Sigmoid colon (tissue), 7 donors: ENCODE measurements around the gene TJP1. TPM values are rescaled to one million over a fixed set of nuclear protein-coding genes. Genes with fewer than 3 reads are reported as not detected.

Experiments used
- DNase-seq: peaks from one replicate; pipeline ENCODE4 v3.0.0-alpha.2; 2019
- H3K27ac ChIP-seq, 4 donors: fragments of 200-600 bp; sonication (generic); one replicate each; pipeline ENCODE4 v1.5.1; 2016 to 2019; ENCODE audit warnings: mild to moderate bottlenecking in 1 of 4
- H3K27me3 ChIP-seq, 3 donors: fragments of 200-600 bp; sonication (generic); one replicate each; pipeline ENCODE4 v1.5.1; 2019; ENCODE audit warnings: mild to moderate bottlenecking in 1 of 3
- H3K36me3 ChIP-seq, 4 donors: fragments of 200-600 bp; sonication (generic); one replicate each; pipeline ENCODE4 v1.5.1; 2016 to 2019
- H3K4me1 ChIP-seq, 4 donors: fragments of 200-600 bp; sonication (generic); one replicate each; pipeline ENCODE4 v1.5.1; 2017 to 2019
- H3K4me3 ChIP-seq, 4 donors: fragments of 200-600 bp; sonication (generic); one replicate each; pipeline ENCODE4 v1.5.1; 2017 to 2019; ENCODE audit warnings: mild to moderate bottlenecking in 2 of 4, moderate library complexity in 1 of 4
- H3K9me3 ChIP-seq, 4 donors: fragments of 200-600 bp in 3 of 4; sonication (generic) in 3 of 4; one replicate each; pipeline versions ENCODE4 v1.5.1 to v1.6.1; 2013 to 2019
- EP300 ChIP-seq, 4 donors: sonication (generic); formaldehyde crosslinking; IDR thresholded peaks; one replicate each; pipeline ENCODE4 v1.6.1; 2017; ENCODE audit warnings: antibody characterized with exemption in 4 of 4
- POLR2A ChIP-seq, 2 donors: fragments of 450-650 bp; IDR thresholded peaks; one replicate each; pipeline ENCODE4 v1.6.1; 2016; ENCODE audit warnings: antibody characterized with exemption in 2 of 2, mild to moderate bottlenecking in 2 of 2, moderate library complexity in 2 of 2
- POLR2AphosphoS5 ChIP-seq, 4 donors: sonication (generic); formaldehyde crosslinking; IDR thresholded peaks; one replicate each; pipeline ENCODE4 v1.6.1; 2017; ENCODE audit warnings: antibody characterized with exemption in 4 of 4
- WGBS, 2 donors: extraction: QIAGEN DNeasy Blood & Tissue Kit; methylation state at CpG; one replicate each; pipeline ENCODE4 v1.1.7; 2013; 5-methylcytosine and 5-hydroxymethylcytosine counted together
- intact Hi-C: fragments of 100-400 bp; cut with DNase I; formaldehyde crosslinking; loops from one replicate; pipeline ENCODE4 v1.15.1; 2023
- polyA plus RNA-seq, 3 donors: library from polyadenylated mRNA; stranded (reverse); fragments of 200-250 nt; gene quantifications; one replicate each; pipeline ENCODE4 v1.2.3, GENCODE V29; 2013
- total RNA-seq, 4 donors: library from RNA; depleted of rRNA; stranded (reverse); fragments of >200 nt; gene quantifications; one replicate each; pipeline ENCODE4 v1.1.0, GENCODE V29; 2016
- TF ChIP-seq, protein P1 (sequence below), 4 experiments: fragments of 450-650 bp in 3 of 4; fragments of 200-600 bp in 1 of 4; IDR thresholded peaks; one replicate each; pipeline ENCODE4 v1.5.1; 2016 to 2019; ENCODE audit warnings: antibody characterized with exemption in 4 of 4, mild to moderate bottlenecking in 3 of 4, moderate library complexity in 2 of 4
- donor health status: healthy with polysubstance abuse.
- donor health status: Bipolar disorder and iron deficiency.
- donor health status: healthy.

TJP1 gene
- total RNA-seq (100 to 1,000 TPM in 2 of 4 donors, 10 to 100 TPM in 2; 92.0 to 134 (median 107) TPM), polyA plus RNA-seq (10 to 100 TPM; 21.3 to 33.0 (median 28.0) TPM)

DNA sequence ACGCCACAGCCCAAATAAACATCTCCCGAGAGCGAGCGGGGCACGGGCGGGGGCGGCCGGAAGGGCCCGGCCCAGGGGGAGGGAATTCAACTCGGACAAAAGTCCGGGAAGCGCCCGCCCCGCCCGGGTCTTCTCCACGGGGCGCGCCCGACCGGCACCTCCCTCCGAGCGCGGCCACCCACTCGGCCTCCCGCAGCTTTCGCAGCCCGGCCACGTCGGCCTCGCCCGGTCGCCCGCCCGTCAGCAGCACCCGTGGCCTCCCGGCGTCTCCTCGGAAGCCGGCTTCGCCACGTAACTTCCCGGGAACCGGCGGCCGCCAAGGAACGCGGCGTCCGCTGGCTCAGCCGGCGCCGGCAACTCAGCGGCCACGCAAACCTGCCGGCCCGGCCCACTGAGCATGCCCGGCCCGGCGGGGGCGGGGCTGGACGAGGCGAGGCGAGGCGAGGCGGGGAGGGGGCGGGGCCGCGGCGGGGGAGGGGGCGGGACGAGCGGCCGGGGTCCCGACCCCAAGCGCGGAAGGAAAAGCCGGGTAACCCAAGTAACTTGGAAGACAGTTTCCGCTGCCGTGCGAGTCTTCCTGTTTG lies at the start of gene TJP1:
TSS of gene TJP1 (minus strand) at position 369 of the 584 bp plus-strand sequence. CDS start 440 bp downstream, outside the sequence.
- peak within 1 kb of the TSS; percentile 97 to 99 (median 98) for H3K27ac ChIP-seq
- intact Hi-C loops = loop anchor here (5.0 kb wide), 2 partner anchors 85 to 105 kb away; no protein-coding TSS in a partner anchor

DNA sequence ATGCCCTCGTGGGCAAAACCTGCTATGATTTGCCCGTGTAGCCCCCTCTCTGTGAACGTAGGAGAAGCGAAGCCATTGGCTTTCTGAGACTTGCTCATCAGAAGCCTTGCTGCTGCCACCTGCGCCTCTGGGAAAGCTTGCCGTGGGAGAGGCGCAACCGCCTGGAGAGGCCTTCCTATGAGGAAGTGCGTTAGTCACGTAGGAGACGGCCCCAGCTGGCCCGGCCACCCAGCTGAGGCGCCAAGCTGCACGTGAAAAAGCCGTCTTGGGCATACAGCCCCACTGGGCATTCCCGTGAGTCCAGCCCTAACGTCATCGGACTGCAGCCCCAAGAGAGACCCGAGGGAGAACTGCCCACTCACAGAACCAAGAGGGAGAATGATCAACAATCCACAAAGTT lies 49.1 kb upstream of the TJP1 start:
- H3K27me3 ChIP-seq = no peaks in the 10 kb centered on the region
- intact Hi-C loops = no loop called here
- peak overlapping the region; percentile 43 to 55 (median 44) for H3K27ac ChIP-seq
- no peak overlapping the region for H3K4me3 ChIP-seq
- no peaks in the 10 kb centered on the region for H3K36me3 ChIP-seq
- peaks cover 0 to 58% (median 44%) of the 10 kb centered on the region in 4 donors for H3K4me1 ChIP-seq
- no peaks in the 10 kb centered on the region for H3K9me3 ChIP-seq
- WGBS, 2 donors = 77 to 89% methylated on average over 19 of the region's 19 CpGs
- no peak for TF ChIP-seq POLR2A (IDR thresholded peaks at IDR 0.05)
- peak in 1 of 4 donors; percentile 42 for TF ChIP-seq EP300 (IDR thresholded peaks at IDR 0.05)
- peak in 2 of 4 donors; percentile 24 to 42 for TF ChIP-seq POLR2AphosphoS5 (IDR thresholded peaks at IDR 0.05)
- TF ChIP-seq, protein P1, sequence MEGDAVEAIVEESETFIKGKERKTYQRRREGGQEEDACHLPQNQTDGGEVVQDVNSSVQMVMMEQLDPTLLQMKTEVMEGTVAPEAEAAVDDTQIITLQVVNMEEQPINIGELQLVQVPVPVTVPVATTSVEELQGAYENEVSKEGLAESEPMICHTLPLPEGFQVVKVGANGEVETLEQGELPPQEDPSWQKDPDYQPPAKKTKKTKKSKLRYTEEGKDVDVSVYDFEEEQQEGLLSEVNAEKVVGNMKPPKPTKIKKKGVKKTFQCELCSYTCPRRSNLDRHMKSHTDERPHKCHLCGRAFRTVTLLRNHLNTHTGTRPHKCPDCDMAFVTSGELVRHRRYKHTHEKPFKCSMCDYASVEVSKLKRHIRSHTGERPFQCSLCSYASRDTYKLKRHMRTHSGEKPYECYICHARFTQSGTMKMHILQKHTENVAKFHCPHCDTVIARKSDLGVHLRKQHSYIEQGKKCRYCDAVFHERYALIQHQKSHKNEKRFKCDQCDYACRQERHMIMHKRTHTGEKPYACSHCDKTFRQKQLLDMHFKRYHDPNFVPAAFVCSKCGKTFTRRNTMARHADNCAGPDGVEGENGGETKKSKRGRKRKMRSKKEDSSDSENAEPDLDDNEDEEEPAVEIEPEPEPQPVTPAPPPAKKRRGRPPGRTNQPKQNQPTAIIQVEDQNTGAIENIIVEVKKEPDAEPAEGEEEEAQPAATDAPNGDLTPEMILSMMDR (IDR thresholded peaks at IDR 0.05) = no peak
- no peak for DNase-seq

More for the DNA sequence above, at the start of gene TJP1:
- Histone ChIP-seq H3K4me3 (peak within 1 kb of the TSS; percentile 77 to 93 (median 86)), H3K4me1 (peaks cover 0 to 25% (median 22%) of the 10 kb centered on the region in 4 donors), H3K36me3 (no peaks in the 10 kb centered on the region), H3K9me3 (no peaks in the 10 kb centered on the region), H3K27me3 (no peaks in the 10 kb centered on the region)
- TF ChIP-seq POLR2AphosphoS5 (IDR thresholded peaks at IDR 0.05) (peak; percentile 80 to 93 (median 90)), POLR2A (IDR thresholded peaks at IDR 0.05) (peak; percentile 43 to 59), EP300 (IDR thresholded peaks at IDR 0.05) (no peak)
- WGBS, 2 donors = 1% methylated on average over 80 of the region's 80 CpGs
- DNase-seq = peak; percentile 85

DNA sequence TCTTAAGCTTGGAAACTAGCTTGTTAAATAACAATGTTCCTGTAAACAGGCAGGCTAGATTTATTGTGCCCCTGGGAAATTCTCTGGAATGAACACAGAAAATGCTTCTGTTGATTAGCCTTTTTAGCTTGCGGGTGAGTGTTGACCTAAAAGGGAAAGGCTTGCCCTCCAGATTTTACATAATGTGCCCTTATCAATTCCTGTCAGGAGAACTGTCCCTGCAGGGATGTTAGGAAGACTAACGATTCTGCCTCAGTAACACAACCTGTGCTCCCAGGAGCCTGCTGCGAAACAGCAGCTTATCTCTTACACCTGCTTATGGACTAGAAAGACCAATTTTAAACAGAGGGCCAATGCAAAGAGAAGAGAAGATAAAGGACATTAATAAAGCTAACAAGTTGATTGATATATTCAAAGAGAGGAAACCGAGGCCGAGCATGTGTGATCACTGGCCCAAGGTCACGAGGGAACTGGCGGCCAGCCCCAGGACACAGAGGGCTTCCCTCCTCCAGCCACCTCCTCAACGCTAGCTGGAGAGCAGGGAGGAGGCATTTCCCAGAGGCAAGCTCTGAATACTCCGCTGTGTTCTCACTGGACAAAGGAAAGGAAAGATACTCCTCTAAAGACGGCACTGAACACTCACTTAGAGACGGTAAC lies 48.4 kb upstream of the TJP1 start:
- TF ChIP-seq POLR2A (IDR thresholded peaks at IDR 0.05) = no peak
- peak in 1 of 4 donors; percentile 17 for TF ChIP-seq POLR2AphosphoS5 (IDR thresholded peaks at IDR 0.05)
- H3K27me3 ChIP-seq = no peaks in the 10 kb centered on the region
- H3K27ac ChIP-seq = peak overlapping the region; percentile 43 to 55 (median 44)
- H3K4me1 ChIP-seq = peaks cover 0 to 62% (median 51%) of the 10 kb centered on the region in 4 donors
- no peak overlapping the region for H3K4me3 ChIP-seq
- 56 to 80% methylated on average over 11 of the region's 11 CpGs for WGBS, 2 donors
- intact Hi-C loops = no loop called here
- no peaks in the 10 kb centered on the region for H3K9me3 ChIP-seq
- no peak for DNase-seq
- H3K36me3 ChIP-seq = no peaks in the 10 kb centered on the region

DNA sequence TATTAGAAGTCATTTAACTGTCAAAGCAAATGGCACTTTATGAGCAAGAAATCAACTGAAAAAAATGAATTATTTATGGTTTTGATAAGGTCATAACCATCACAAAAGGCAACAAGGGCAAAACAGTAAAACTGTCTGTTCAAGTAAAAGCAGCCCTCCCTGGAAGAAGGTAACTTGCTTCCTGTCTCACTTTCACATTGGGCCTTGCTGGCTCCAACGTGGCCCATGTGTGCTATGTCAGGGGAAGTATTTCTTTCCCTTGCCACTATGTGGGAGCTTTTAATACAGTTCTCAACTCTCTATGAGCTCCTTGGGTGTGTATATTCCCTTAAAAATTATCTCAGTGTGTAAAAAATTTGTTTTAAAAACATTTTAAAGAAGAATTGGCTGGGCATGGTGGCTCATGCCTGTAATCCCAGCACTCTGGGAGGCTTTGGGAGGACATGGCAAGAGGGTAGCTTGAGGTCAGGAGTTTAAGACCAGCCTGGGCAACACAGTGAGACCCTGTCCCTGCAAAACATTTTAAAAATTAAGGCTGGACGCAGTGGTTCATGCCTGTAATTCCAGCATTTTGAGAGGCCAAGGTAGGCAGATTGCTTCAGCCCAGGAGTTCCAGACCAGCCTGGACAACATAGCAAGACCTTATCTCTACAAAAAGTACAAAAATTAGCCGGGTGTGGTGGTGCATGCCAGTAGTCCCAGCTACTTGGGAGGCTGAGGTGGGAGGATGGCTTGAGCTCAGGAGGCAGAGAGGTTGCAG lies 45.2 kb upstream of the TJP1 start:
- Histone ChIP-seq H3K27me3 (no peaks in the 10 kb centered on the region), H3K9me3 (no peaks in the 10 kb centered on the region), H3K4me1 (peaks cover 0 to 55% (median 47%) of the 10 kb centered on the region in 4 donors), H3K36me3 (no peaks in the 10 kb centered on the region), H3K4me3 (no peak overlapping the region), H3K27ac (peak overlapping the region in 2 of 4 donors; percentile 38 to 56)
- intact Hi-C loops = no loop called here
- WGBS, 2 donors = 71 to 72% methylated on average over 3 of the region's 3 CpGs
- DNase-seq = no peak
- TF ChIP-seq, protein P1 (IDR thresholded peaks at IDR 0.05) = no peak
- TF ChIP-seq POLR2AphosphoS5 (IDR thresholded peaks at IDR 0.05) = peak in 1 of 4 donors; percentile 16

DNA sequence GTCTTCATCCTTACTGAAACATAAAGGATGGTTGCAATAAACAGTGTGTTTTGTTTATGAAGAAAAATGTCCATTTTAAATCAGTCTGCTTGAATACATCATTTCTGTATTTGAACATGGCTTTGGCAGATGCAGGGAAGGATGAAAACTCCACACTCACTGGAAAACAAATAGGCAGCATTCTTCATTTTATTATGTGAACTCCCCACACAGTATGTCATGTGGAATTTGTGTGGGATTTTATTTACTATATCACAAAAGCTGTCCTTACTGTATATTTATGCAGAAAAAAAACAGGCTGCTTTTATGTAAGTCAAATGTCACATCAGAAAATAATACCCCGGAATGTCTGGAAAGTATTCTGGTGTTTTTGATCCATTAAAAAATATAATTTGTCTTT lies 44.1 kb upstream of the TJP1 start:
- Histone ChIP-seq H3K9me3 (no peaks in the 10 kb centered on the region), H3K27ac (peak overlapping the region in 2 of 4 donors; percentile 38 to 56), H3K4me1 (peaks cover 0 to 44% (median 38%) of the 10 kb centered on the region in 4 donors), H3K4me3 (no peak overlapping the region), H3K27me3 (no peaks in the 10 kb centered on the region), H3K36me3 (no peaks in the 10 kb centered on the region)
- DNase-seq = no peak
- TF ChIP-seq POLR2A (IDR thresholded peaks at IDR 0.05) (no peak), POLR2AphosphoS5 (IDR thresholded peaks at IDR 0.05) (no peak), EP300 (IDR thresholded peaks at IDR 0.05) (no peak)
- TF ChIP-seq, protein P1 (IDR thresholded peaks at IDR 0.05) = no peak
- 80 to 91% methylated on average over 1 of the region's 1 CpG for WGBS, 2 donors
- intact Hi-C loops = no loop called here
